Transverse colon (tissue), 4 donors: ENCODE data around the gene TTYH1.

ENCODE experiments used
- EP300 ChIP-seq: sonication (generic); formaldehyde crosslinking; IDR thresholded peaks from one replicate; pipeline ENCODE4 v1.6.1; 2017; ENCODE audit warnings: antibody characterized with exemption, low read depth
- POLR2A ChIP-seq: fragments of 450-650 bp; IDR thresholded peaks from one replicate; pipeline ENCODE4 v1.6.1; 2016; ENCODE audit warnings: antibody characterized with exemption, mild to moderate bottlenecking, moderate library complexity
- POLR2AphosphoS5 ChIP-seq, 3 donors: sonication (generic); formaldehyde crosslinking; IDR thresholded peaks; one replicate each; pipeline ENCODE4 v1.6.1; 2016; ENCODE audit warnings: antibody characterized with exemption in 3 of 3
- TF ChIP-seq, protein P1 (sequence below), 5 experiments: fragments of 200-600 bp in 3 of 5; fragments of 450-650 bp in 2 of 5; sonication (generic) in 3 of 5; IDR thresholded peaks; 1 replicate in 2 of 5; 2 replicates in 3 of 5; pipeline ENCODE4 v1.5.1; 2016 to 2017; ENCODE audit warnings: antibody characterized with exemption in 5 of 5, inconsistent platforms in 3 of 5, mild to moderate bottlenecking in 2 of 5, moderate library complexity in 1 of 5

DNA sequence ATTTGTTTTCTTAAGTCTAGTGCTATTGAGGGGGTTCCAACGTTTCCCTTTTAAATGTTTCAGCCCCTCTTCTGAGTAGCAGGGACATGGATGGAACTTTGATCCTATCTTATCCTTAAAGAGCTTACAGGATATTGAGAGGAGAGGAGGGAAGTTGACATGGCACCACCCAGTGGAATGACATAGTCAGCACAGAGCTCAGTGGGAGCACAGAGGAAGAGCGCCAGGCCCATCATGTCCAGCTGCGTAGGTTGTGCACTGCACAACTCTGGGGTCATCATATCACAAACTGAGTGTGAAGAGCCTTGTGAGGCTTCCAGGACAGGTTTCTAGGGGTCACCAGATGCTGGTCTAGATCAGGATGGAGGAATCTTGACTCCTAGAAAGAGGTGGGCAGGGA is 62.4 kb downstream of the TTYH1 start:
- TF ChIP-seq, protein P1, sequence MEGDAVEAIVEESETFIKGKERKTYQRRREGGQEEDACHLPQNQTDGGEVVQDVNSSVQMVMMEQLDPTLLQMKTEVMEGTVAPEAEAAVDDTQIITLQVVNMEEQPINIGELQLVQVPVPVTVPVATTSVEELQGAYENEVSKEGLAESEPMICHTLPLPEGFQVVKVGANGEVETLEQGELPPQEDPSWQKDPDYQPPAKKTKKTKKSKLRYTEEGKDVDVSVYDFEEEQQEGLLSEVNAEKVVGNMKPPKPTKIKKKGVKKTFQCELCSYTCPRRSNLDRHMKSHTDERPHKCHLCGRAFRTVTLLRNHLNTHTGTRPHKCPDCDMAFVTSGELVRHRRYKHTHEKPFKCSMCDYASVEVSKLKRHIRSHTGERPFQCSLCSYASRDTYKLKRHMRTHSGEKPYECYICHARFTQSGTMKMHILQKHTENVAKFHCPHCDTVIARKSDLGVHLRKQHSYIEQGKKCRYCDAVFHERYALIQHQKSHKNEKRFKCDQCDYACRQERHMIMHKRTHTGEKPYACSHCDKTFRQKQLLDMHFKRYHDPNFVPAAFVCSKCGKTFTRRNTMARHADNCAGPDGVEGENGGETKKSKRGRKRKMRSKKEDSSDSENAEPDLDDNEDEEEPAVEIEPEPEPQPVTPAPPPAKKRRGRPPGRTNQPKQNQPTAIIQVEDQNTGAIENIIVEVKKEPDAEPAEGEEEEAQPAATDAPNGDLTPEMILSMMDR (IDR thresholded peaks at IDR 0.05), result peak in 3 of 5 experiments; percentile 19 to 46 (median 28)
- TF ChIP-seq POLR2A (no peak), EP300 (no peak), POLR2AphosphoS5 (IDR thresholded peaks at IDR 0.05) (no peak)
